ENCODE measurements around the gene MRPS27.

MRPS27 gene

GRCh38 chr5:72363166-72363802 is 43.2 kb upstream of the MRPS27 start:
- H3K4me3 ChIP-seq (replicated peaks; ENCODE audit: insufficient read depth, low read length): no peak overlapping the region
- TF ChIP-seq GABPA (IDR thresholded peaks at IDR 0.05; ENCODE audit: low read depth) (no peak), SPI1 (IDR thresholded peaks at IDR 0.05; ENCODE audit: borderline replicate concordance, low read depth) (no peak), CTCF (IDR thresholded peaks at IDR 0.05; ENCODE audit: insufficient read depth, low read length) (no peak), REST (IDR thresholded peaks at IDR 0.05; ENCODE audit: insufficient replicate concordance, low read depth) (no peak), POLR2AphosphoS5 (IDR thresholded peaks at IDR 0.05; ENCODE audit: low read depth) (no peak)
- H3K27ac ChIP-seq (replicated peaks): no peak overlapping the region
- no peak for DNase-seq (ENCODE audit: low read depth in 1 of 2, low spot score in 1 of 2)
- no peaks in the 10 kb centered on the region for H3K27me3 ChIP-seq (ENCODE audit: insufficient read depth, poor library complexity, severe bottlenecking)

GRCh38 chr5:72359886-72360285 is 39.8 kb upstream of the MRPS27 start:
- Histone ChIP-seq H3K4me3 (replicated peaks; ENCODE audit: insufficient read depth, low read length) (no peak overlapping the region), H3K27ac (replicated peaks) (no peak overlapping the region), H3K27me3 (ENCODE audit: insufficient read depth, poor library complexity, severe bottlenecking) (no peaks in the 10 kb centered on the region)
- no peak for TF ChIP-seq CTCF (IDR thresholded peaks at IDR 0.05; ENCODE audit: insufficient read depth, low read length)
- TF ChIP-seq SPI1 (IDR thresholded peaks at IDR 0.05; ENCODE audit: borderline replicate concordance, low read depth): no peak
- no peak for TF ChIP-seq REST (IDR thresholded peaks at IDR 0.05; ENCODE audit: insufficient replicate concordance, low read depth)
- no peak for TF ChIP-seq GABPA (IDR thresholded peaks at IDR 0.05; ENCODE audit: low read depth)
- TF ChIP-seq POLR2AphosphoS5 (IDR thresholded peaks at IDR 0.05; ENCODE audit: low read depth): no peak
- DNase-seq (ENCODE audit: low read depth in 1 of 2, low spot score in 1 of 2): no peak

GRCh38 chr5:72358925-72359324 is 38.9 kb upstream of the MRPS27 start:
- no peak overlapping the region for H3K27ac ChIP-seq (replicated peaks)
- TF ChIP-seq CTCF (IDR thresholded peaks at IDR 0.05; ENCODE audit: insufficient read depth, low read length) (no peak), REST (IDR thresholded peaks at IDR 0.05; ENCODE audit: insufficient replicate concordance, low read depth) (no peak), POLR2AphosphoS5 (IDR thresholded peaks at IDR 0.05; ENCODE audit: low read depth) (no peak), GABPA (IDR thresholded peaks at IDR 0.05; ENCODE audit: low read depth) (no peak), SPI1 (IDR thresholded peaks at IDR 0.05; ENCODE audit: borderline replicate concordance, low read depth) (no peak)
- no peak for DNase-seq (ENCODE audit: low read depth in 1 of 2, low spot score in 1 of 2)
- H3K4me3 ChIP-seq (replicated peaks; ENCODE audit: insufficient read depth, low read length): no peak overlapping the region
- no peaks in the 10 kb centered on the region for H3K27me3 ChIP-seq (ENCODE audit: insufficient read depth, poor library complexity, severe bottlenecking)
